ENCODE data around the gene SLC24A3. TPM values are rescaled to one million over a fixed set of nuclear protein-coding genes. Genes with fewer than 3 reads are reported as not detected.

Gene SLC24A3
- total and polyA plus RNA-seq, 2 of the 13 experiments (the other 11 are each of a cell fraction or from before 2014, with no cell fraction given): not detected

DNA sequence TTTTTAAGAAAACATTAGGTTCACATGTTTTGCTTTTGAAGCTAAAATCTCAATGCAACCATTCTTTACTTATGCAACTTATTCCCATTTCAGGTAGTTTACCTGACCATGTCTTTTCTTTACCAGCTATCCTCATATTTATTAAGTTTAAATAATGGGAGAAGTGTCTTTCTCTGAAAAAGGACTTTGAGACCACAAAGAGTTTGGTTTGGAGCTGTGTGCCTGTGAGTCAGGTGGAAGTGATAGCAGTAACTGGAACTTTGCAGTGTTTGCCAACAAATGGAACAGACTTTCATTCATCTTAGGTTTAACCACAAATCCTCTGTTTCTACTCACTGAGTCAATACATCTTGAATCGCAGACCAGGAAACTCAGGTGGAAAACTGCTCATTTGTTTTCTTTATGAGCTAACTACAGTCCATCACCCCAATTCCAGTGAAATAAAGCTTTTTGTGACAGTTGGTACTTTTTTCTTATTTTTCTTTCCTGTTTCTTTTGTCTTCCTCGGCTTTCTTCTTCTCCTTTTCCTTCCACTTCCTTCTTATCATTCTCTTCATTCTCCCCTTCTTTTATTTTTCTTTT lies 397.3 kb downstream of the SLC24A3 start (continued):
- TF ChIP-seq, protein P1, sequence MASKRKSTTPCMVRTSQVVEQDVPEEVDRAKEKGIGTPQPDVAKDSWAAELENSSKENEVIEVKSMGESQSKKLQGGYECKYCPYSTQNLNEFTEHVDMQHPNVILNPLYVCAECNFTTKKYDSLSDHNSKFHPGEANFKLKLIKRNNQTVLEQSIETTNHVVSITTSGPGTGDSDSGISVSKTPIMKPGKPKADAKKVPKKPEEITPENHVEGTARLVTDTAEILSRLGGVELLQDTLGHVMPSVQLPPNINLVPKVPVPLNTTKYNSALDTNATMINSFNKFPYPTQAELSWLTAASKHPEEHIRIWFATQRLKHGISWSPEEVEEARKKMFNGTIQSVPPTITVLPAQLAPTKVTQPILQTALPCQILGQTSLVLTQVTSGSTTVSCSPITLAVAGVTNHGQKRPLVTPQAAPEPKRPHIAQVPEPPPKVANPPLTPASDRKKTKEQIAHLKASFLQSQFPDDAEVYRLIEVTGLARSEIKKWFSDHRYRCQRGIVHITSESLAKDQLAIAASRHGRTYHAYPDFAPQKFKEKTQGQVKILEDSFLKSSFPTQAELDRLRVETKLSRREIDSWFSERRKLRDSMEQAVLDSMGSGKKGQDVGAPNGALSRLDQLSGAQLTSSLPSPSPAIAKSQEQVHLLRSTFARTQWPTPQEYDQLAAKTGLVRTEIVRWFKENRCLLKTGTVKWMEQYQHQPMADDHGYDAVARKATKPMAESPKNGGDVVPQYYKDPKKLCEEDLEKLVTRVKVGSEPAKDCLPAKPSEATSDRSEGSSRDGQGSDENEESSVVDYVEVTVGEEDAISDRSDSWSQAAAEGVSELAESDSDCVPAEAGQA (IDR thresholded peaks at IDR 0.05; ENCODE audit: low read depth): no peak
- TF ChIP-seq, protein P1 (CRISPR knock-in tag; IDR thresholded peaks at IDR 0.05; ENCODE audit: borderline replicate concordance): no peak
- TF ChIP-seq ZKSCAN8 (CRISPR knock-in tag; IDR thresholded peaks at IDR 0.05; ENCODE audit: borderline replicate concordance) (peak; percentile 87), SP140L (CRISPR knock-in tag; IDR thresholded peaks at IDR 0.05; ENCODE audit: borderline replicate concordance) (no peak), PITX1 (CRISPR knock-in tag; IDR thresholded peaks at IDR 0.05) (peak; percentile 64; the same call in 1 of the 2 replicates), ZNF343 (CRISPR knock-in tag; IDR thresholded peaks at IDR 0.05) (no peak), ISL2 (CRISPR knock-in tag; IDR thresholded peaks at IDR 0.05) (peak; percentile 82), RXRA (CRISPR knock-in tag; IDR thresholded peaks at IDR 0.05) (no peak), SMARCE1 (IDR thresholded peaks at IDR 0.05; ENCODE audit: borderline replicate concordance) (no peak), FOSL1 (CRISPR knock-in tag; IDR thresholded peaks at IDR 0.05; ENCODE audit: borderline replicate concordance) (peak; percentile 74; the same call in 1 of the 2 replicates), SRSF4 (IDR thresholded peaks at IDR 0.05; ENCODE audit: low read depth, low read length, poor library complexity, severe bottlenecking) (no peak), PHF21A (CRISPR knock-in tag; IDR thresholded peaks at IDR 0.05) (peak; percentile 85), ZNF841 (CRISPR knock-in tag; IDR thresholded peaks at IDR 0.05; ENCODE audit: borderline replicate concordance) (no peak)
- TF ChIP-seq, protein P2, sequence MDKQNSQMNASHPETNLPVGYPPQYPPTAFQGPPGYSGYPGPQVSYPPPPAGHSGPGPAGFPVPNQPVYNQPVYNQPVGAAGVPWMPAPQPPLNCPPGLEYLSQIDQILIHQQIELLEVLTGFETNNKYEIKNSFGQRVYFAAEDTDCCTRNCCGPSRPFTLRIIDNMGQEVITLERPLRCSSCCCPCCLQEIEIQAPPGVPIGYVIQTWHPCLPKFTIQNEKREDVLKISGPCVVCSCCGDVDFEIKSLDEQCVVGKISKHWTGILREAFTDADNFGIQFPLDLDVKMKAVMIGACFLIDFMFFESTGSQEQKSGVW (CRISPR knock-in tag; IDR thresholded peaks at IDR 0.05; ENCODE audit: borderline replicate concordance): no peak
- TF ChIP-seq, protein P3, sequence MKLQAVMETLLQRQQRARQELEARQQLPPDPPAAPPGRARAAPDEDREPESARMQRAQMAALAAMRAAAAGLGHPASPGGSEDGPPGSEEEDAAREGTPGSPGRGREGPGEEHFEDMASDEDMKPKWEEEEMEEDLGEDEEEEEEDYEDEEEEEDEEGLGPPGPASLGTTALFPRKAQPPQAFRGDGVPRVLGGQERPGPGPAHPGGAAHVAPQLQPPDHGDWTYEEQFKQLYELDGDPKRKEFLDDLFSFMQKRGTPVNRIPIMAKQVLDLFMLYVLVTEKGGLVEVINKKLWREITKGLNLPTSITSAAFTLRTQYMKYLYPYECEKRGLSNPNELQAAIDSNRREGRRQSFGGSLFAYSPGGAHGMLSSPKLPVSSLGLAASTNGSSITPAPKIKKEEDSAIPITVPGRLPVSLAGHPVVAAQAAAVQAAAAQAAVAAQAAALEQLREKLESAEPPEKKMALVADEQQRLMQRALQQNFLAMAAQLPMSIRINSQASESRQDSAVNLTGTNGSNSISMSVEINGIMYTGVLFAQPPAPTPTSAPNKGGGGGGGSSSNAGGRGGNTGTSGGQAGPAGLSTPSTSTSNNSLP (IDR thresholded peaks at IDR 0.05; ENCODE audit: low read depth, low read length): peak; percentile 65; the same call in 1 of the 2 replicates
- TF ChIP-seq, protein P4, sequence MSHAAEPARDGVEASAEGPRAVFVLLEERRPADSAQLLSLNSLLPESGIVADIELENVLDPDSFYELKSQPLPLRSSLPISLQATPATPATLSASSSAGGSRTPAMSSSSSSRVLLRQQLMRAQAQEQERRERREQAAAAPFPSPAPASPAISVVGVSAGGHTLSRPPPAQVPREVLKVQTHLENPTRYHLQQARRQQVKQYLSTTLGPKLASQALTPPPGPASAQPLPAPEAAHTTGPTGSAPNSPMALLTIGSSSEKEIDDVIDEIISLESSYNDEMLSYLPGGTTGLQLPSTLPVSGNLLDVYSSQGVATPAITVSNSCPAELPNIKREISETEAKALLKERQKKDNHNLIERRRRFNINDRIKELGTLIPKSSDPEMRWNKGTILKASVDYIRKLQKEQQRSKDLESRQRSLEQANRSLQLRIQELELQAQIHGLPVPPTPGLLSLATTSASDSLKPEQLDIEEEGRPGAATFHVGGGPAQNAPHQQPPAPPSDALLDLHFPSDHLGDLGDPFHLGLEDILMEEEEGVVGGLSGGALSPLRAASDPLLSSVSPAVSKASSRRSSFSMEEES (CRISPR knock-in tag; IDR thresholded peaks at IDR 0.05): peak; percentile 91
- TF ChIP-seq, protein P5, sequence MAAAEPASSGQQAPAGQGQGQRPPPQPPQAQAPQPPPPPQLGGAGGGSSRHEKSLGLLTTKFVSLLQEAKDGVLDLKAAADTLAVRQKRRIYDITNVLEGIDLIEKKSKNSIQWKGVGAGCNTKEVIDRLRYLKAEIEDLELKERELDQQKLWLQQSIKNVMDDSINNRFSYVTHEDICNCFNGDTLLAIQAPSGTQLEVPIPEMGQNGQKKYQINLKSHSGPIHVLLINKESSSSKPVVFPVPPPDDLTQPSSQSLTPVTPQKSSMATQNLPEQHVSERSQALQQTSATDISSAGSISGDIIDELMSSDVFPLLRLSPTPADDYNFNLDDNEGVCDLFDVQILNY (CRISPR knock-in tag; conservative IDR thresholded peaks at IDR 0.05): no peak
- TF ChIP-seq, protein P6, sequence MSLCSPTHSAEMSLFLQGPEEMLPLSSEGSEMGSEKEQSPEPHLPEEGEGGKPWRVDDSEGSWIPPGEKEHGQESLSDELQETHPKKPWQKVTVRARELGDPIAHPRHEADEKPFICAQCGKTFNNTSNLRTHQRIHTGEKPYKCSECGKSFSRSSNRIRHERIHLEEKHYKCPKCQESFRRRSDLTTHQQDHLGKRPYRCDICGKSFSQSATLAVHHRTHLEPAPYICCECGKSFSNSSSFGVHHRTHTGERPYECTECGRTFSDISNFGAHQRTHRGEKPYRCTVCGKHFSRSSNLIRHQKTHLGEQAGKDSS (CRISPR knock-in tag; IDR thresholded peaks at IDR 0.05; ENCODE audit: borderline replicate concordance, low read depth): no peak
